ENCODE measurements around the gene CKS1B. TPM values are rescaled to one million over a fixed set of nuclear protein-coding genes. Genes with fewer than 3 reads are reported as not detected.

The CKS1B gene
- total RNA-seq, 2 experiments from 2014 or later, result 204 to 230 TPM

GRCh38 chr1:154969246-154969645 lies 5.2 kb upstream of the CKS1B start:
- BruUV-seq (replicated peaks), result no TSS peak
- no peak for DNase-seq (ENCODE audit: low spot score)
- peaks cover 34% of the 10 kb centered on the region for H3K79me2 ChIP-seq (ENCODE audit: insufficient read depth, low read depth, low read length)
- no peak overlapping the region for H3K4me3 ChIP-seq (ENCODE audit: low read depth, low read length, poor library complexity, severe bottlenecking)
- intact Hi-C loops (cut with micrococcal nuclease; ENCODE audit: unreplicated experiment), result no loop called here
- H3K27ac ChIP-seq (ENCODE audit: low read depth, low read length, poor library complexity, severe bottlenecking), result no peak overlapping the region
- no peaks in the 10 kb centered on the region for H3K9me2 ChIP-seq (ENCODE audit: insufficient read depth, low read length)
- no peaks in the 10 kb centered on the region for H4K20me1 ChIP-seq (ENCODE audit: insufficient read depth, low read length)
- no peak overlapping the region for H3K4me2 ChIP-seq (ENCODE audit: low read length)
- H2AFZ ChIP-seq (ENCODE audit: low read length), result no peak overlapping the region
- POLR2A ChIA-PET, result interaction anchor here (0.7 kb wide), 1 partner anchor 16 kb away, joined by 6 read pairs; no protein-coding TSS in a partner anchor
- CTCF ChIA-PET (ENCODE audit: unreplicated experiment), result no interaction called here
- H3K4me1 ChIP-seq (ENCODE audit: insufficient read depth, low read length, poor library complexity, severe bottlenecking), result peaks cover 30% of the 10 kb centered on the region
- TF ChIP-seq EZH2phosphoT487 (IDR thresholded peaks at IDR 0.05; ENCODE audit: borderline replicate concordance, low read depth, low read length) (no peak), CTCF (conservative IDR thresholded peaks at IDR 0.05; ENCODE audit: low read length) (no peak)
- H3K36me3 ChIP-seq (ENCODE audit: insufficient read depth, low read length), result peaks cover 65% of the 10 kb centered on the region
- H3K9me3 ChIP-seq (ENCODE audit: low read length), result no peaks in the 10 kb centered on the region

GRCh38 chr1:154969860-154970452 lies 4.5 kb upstream of the CKS1B start:
- Histone ChIP-seq H4K20me1 (ENCODE audit: insufficient read depth, low read length) (no peaks in the 10 kb centered on the region), H2AFZ (ENCODE audit: low read length) (no peak overlapping the region), H3K27ac (ENCODE audit: low read depth, low read length, poor library complexity, severe bottlenecking) (no peak overlapping the region), H3K79me2 (ENCODE audit: insufficient read depth, low read depth, low read length) (peaks cover 36% of the 10 kb centered on the region), H3K4me2 (ENCODE audit: low read length) (peak overlapping the region; percentile 59; the same call in 1 of the 2 replicates), H3K4me1 (ENCODE audit: insufficient read depth, low read length, poor library complexity, severe bottlenecking) (peaks cover 30% of the 10 kb centered on the region), H3K36me3 (ENCODE audit: insufficient read depth, low read length) (peaks cover 59% of the 10 kb centered on the region), H3K9me2 (ENCODE audit: insufficient read depth, low read length) (no peaks in the 10 kb centered on the region), H3K4me3 (ENCODE audit: low read depth, low read length, poor library complexity, severe bottlenecking) (no peak overlapping the region), H3K9me3 (ENCODE audit: low read length) (no peaks in the 10 kb centered on the region)
- intact Hi-C loops (cut with micrococcal nuclease; ENCODE audit: unreplicated experiment), result no loop called here
- BruUV-seq (replicated peaks), result no TSS peak
- POLR2A ChIA-PET, result interaction anchor here (0.5 to 0.7 kb wide), 2 partner anchors 13 to 16 kb away, joined by 5 to 6 read pairs; partner anchors contain the start of gene FLAD1
- TF ChIP-seq CTCF (conservative IDR thresholded peaks at IDR 0.05; ENCODE audit: low read length) (no peak), EZH2phosphoT487 (IDR thresholded peaks at IDR 0.05; ENCODE audit: borderline replicate concordance, low read depth, low read length) (no peak)
- CTCF ChIA-PET (ENCODE audit: unreplicated experiment), result no interaction called here
- DNase-seq (ENCODE audit: low spot score), result no peak

GRCh38 chr1:154970631-154971340 lies 3.7 kb upstream of the CKS1B start, which contains the start of gene SHC1:
TSS of gene SHC1 (minus strand) at chr1:154970747. CDS start at chr1:154970526, 221 bp downstream.
- intact Hi-C loops (cut with micrococcal nuclease; ENCODE audit: unreplicated experiment), result no loop called here
- DNase-seq (ENCODE audit: low spot score), result peak; percentile 37
- no peak within 1 kb of the TSS for H3K27ac ChIP-seq (ENCODE audit: low read depth, low read length, poor library complexity, severe bottlenecking)
- TF ChIP-seq CTCF (conservative IDR thresholded peaks at IDR 0.05; ENCODE audit: low read length), result no peak
- TF ChIP-seq EZH2phosphoT487 (IDR thresholded peaks at IDR 0.05; ENCODE audit: borderline replicate concordance, low read depth, low read length), result no peak
- BruUV-seq (replicated peaks), result no TSS peak
- CTCF ChIA-PET (ENCODE audit: unreplicated experiment), result no interaction called here
- POLR2A ChIA-PET, result interaction anchor here (0.5 to 1.8 kb wide), 2 partner anchors 12 to 15 kb away, joined by 5 to 6 read pairs; partner anchors contain the start of genes FLAD1 and PBXIP1
- peak within 1 kb of the TSS; percentile 59 for H3K4me2 ChIP-seq (ENCODE audit: low read length)
- H3K4me3 ChIP-seq (ENCODE audit: low read depth, low read length, poor library complexity, severe bottlenecking), result peak within 1 kb of the TSS; percentile 10
- no peaks in the 10 kb centered on the region for H3K9me3 ChIP-seq (ENCODE audit: low read length)
- peaks cover 45% of the 10 kb centered on the region for H3K79me2 ChIP-seq (ENCODE audit: insufficient read depth, low read depth, low read length)
- H3K9me2 ChIP-seq (ENCODE audit: insufficient read depth, low read length), result no peaks in the 10 kb centered on the region
- H3K36me3 ChIP-seq (ENCODE audit: insufficient read depth, low read length), result peaks cover 53% of the 10 kb centered on the region
- H3K4me1 ChIP-seq (ENCODE audit: insufficient read depth, low read length, poor library complexity, severe bottlenecking), result peaks cover 30% of the 10 kb centered on the region
- peaks cover under 1% of the 10 kb centered on the region; the same call in 1 of the 2 replicates for H4K20me1 ChIP-seq (ENCODE audit: insufficient read depth, low read length)
- H2AFZ ChIP-seq (ENCODE audit: low read length), result no peak within 1 kb of the TSS

Measured in OCI-LY7 (cell line).